ENCODE measurements around the gene PRRT3. TPM values are rescaled to one million over a fixed set of nuclear protein-coding genes. Genes with fewer than 3 reads are reported as not detected.
"Not testable (repeated sequence)": the region's sequence is repeated elsewhere in the genome, so short reads cannot be mapped to it uniquely, and the experiment has no call there.

Gene PRRT3
- total and polyA plus RNA-seq, 12 donors: 0.30 to 6.4 (median 3.0) TPM

DNA sequence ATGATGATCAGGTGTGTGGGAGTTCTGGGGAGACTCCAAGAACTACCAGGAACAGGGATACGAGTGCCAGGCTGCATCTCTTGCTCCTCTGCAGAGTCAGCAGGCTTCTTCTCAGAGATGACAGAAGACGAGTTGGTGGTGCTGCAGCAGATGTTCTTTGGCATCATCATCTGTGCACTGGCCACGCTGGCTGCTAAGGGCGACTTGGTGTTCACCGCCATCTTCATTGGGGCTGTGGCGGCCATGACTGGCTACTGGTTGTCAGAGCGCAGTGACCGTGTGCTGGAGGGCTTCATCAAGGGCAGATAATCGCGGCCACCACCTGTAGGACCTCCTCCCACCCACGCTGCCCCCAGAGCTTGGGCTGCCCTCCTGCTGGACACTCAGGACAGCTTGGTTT is 7.9 kb downstream of the PRRT3 start:
- peaks cover 5 to 24% of the 10 kb centered on the region in 2 donors for H3K4me1 ChIP-seq (replicated peaks in 1 of 2)
- 89 to 98% (median 90%) methylated on average over 6 to 11 of the region's 11 CpGs for WGBS, 4 donors
- no peaks in the 10 kb centered on the region for H3K27me3 ChIP-seq
- TF ChIP-seq POLR2A (IDR thresholded peaks at IDR 0.05): no peak
- TF ChIP-seq, protein P1, sequence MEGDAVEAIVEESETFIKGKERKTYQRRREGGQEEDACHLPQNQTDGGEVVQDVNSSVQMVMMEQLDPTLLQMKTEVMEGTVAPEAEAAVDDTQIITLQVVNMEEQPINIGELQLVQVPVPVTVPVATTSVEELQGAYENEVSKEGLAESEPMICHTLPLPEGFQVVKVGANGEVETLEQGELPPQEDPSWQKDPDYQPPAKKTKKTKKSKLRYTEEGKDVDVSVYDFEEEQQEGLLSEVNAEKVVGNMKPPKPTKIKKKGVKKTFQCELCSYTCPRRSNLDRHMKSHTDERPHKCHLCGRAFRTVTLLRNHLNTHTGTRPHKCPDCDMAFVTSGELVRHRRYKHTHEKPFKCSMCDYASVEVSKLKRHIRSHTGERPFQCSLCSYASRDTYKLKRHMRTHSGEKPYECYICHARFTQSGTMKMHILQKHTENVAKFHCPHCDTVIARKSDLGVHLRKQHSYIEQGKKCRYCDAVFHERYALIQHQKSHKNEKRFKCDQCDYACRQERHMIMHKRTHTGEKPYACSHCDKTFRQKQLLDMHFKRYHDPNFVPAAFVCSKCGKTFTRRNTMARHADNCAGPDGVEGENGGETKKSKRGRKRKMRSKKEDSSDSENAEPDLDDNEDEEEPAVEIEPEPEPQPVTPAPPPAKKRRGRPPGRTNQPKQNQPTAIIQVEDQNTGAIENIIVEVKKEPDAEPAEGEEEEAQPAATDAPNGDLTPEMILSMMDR (IDR thresholded peaks at IDR 0.05): no peak
- H3K27ac ChIP-seq: no peak overlapping the region
- no peak for DNase-seq
- H3K9me3 ChIP-seq (replicated peaks in 1 of 3): no peaks in the 10 kb centered on the region
- intact Hi-C loops (cut with DNase I): loop anchor here in 1 of 2 donors (10.0 kb wide), 1 partner anchor 219 kb away; no protein-coding TSS in a partner anchor
- H3K36me3 ChIP-seq (replicated peaks in 1 of 2): no peaks in the 10 kb centered on the region
- H3K4me3 ChIP-seq: no peak overlapping the region

DNA sequence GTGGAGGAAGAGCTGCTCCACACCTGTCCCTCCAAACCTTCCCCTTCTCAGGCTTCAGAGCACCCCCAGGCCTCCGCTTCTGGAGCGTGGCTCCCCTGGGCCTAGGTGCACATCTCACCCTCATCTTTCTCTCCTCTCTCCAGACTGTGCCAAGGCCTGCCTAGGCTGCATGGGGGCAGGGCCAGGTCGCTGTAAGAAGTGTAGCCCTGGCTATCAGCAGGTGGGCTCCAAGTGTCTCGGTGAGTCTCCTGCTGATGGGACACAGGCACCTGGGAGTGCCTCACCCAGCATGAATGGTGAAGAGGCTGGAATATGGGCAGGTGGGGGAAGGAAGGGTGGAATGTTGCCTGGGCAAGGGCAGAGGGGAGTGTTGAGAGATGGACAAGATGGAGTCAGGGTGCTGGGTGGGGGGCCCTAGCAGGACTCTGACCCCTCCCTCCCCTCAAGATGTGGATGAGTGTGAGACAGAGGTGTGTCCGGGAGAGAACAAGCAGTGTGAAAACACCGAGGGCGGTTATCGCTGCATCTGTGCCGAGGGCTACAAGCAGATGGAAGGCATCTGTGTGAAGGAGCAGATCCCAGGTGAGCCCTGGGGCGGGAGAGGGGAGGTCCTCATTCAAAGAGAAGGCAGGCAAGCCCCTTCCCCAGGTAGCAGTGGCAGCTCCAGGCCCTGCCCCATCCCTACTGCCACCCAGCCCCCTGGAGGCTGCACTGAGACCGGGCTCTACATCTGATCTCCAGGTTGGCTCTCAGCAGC is 9.1 kb downstream of the PRRT3 start:
- intact Hi-C loops (cut with DNase I): loop anchor here in 1 of 2 donors (10.0 kb wide), 1 partner anchor 218 kb away; no protein-coding TSS in a partner anchor
- no peak overlapping the region for H3K4me3 ChIP-seq
- H3K9me3 ChIP-seq (replicated peaks in 1 of 3): no peaks in the 10 kb centered on the region
- no peak overlapping the region for H3K27ac ChIP-seq
- no peak for TF ChIP-seq POLR2A (IDR thresholded peaks at IDR 0.05)
- TF ChIP-seq, protein P1 (IDR thresholded peaks at IDR 0.05): no peak
- 87 to 89% (median 88%) methylated on average over 8 to 11 of the region's 11 CpGs for WGBS, 4 donors
- no peak for DNase-seq
- H3K4me1 ChIP-seq (replicated peaks in 1 of 2): peaks cover 5 to 23% of the 10 kb centered on the region in 2 donors
- H3K27me3 ChIP-seq: no peaks in the 10 kb centered on the region
- H3K36me3 ChIP-seq (replicated peaks in 1 of 2): peaks cover 0 to 4% of the 10 kb centered on the region in 2 donors

DNA sequence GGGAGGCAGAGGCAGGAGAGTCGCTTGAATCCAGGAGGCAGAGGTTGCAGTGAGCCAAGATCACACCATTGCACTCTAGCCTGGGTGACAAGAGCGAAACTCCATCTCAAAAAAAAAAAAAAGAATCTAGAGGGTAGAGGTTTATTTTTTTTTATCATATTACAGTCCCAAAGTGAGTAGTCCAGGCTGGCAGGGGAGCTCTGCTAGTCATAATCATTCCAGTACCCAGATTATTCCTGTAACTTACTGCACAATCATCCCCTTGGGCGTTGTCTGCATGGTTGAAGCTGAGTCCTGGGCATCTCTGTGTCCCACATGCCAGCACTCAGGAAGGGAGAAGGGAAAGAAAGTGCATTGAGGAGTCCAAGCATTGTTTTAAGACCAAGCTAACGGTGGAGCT is 10.0 kb downstream of the PRRT3 start:
- TF ChIP-seq POLR2A (IDR thresholded peaks at IDR 0.05): no peak
- TF ChIP-seq, protein P1 (IDR thresholded peaks at IDR 0.05): no peak
- DNase-seq: no peak
- no peak overlapping the region for H3K27ac ChIP-seq
- intact Hi-C loops (cut with DNase I): loop anchor here in 1 of 2 donors (10.0 kb wide), 1 partner anchor 217 kb away; no protein-coding TSS in a partner anchor
- H3K27me3 ChIP-seq: no peaks in the 10 kb centered on the region
- peaks cover 0 to 13% of the 10 kb centered on the region in 2 donors for H3K4me1 ChIP-seq (replicated peaks in 1 of 2)
- no peak overlapping the region for H3K4me3 ChIP-seq
- peaks cover 0 to 13% of the 10 kb centered on the region in 2 donors for H3K36me3 ChIP-seq (replicated peaks in 1 of 2)
- H3K9me3 ChIP-seq (replicated peaks in 1 of 3): no peaks in the 10 kb centered on the region
- WGBS, 4 donors: 88 to 94% (median 92%) methylated on average over 4 of the region's 4 CpGs

DNA sequence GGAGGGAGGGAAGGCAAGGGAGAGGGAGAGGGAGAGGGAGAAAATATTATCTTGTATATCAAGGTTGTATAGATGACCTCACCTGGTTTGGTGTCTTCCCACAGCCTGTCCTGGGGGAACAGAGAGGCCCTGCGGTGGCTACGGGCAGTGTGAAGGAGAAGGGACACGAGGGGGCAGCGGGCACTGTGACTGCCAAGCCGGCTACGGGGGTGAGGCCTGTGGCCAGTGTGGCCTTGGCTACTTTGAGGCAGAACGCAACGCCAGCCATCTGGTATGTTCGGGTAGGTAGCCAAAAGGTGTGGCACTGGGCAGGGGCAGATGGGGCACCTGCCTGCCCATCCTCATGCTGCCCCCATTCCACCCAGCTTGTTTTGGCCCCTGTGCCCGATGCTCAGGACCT is 11.5 kb downstream of the PRRT3 start:
- TF ChIP-seq POLR2A (IDR thresholded peaks at IDR 0.05): no peak
- TF ChIP-seq, protein P1 (IDR thresholded peaks at IDR 0.05): no peak
- intact Hi-C loops (cut with DNase I): loop anchor here in 1 of 2 donors (10.0 kb wide), 1 partner anchor 216 kb away; no protein-coding TSS in a partner anchor
- no peak for DNase-seq

DNA sequence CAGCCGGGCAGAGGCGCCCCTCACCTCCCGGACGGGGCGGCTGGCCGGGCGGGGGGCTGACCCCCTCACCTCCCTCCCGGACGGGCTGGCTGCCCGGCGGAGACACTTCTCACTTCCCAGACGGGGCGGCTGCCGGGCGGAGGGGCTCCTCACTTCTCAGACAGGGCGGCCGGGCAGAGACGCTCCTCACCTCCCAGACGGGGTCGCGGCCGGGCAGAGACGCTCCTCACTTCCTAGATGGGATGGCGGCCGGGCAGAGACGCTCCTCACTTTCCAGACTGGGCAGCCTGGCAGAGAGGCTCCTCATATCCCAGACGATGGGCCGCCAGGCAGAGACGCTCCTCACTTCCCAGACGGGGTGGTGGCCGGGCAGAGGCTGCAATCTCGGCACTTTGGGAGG is 12.3 kb downstream of the PRRT3 start:
- H3K36me3 ChIP-seq (replicated peaks in 1 of 2): peaks cover 0 to 20% of the 10 kb centered on the region in 2 donors
- not testable (repeated sequence) for H3K27ac ChIP-seq; H3K4me1 ChIP-seq (replicated peaks in 1 of 2); H3K4me3 ChIP-seq; H3K9me3 ChIP-seq (replicated peaks in 1 of 3); H3K27me3 ChIP-seq; DNase-seq
- WGBS, 4 donors: 80 to 94% (median 93%) methylated on average over 4 to 26 of the region's 32 CpGs; no CpG with 5 or more reads in 1 of the 4 donors
- intact Hi-C loops (cut with DNase I): loop anchor here in 1 of 2 donors (10.0 kb wide), 1 partner anchor 215 kb away; no protein-coding TSS in a partner anchor

More for the DNA sequence above, 11.5 kb downstream of the PRRT3 start:
- Histone ChIP-seq H3K27ac (no peak overlapping the region), H3K4me1 (replicated peaks in 1 of 2) (no peaks in the 10 kb centered on the region), H3K9me3 (replicated peaks in 1 of 3) (no peaks in the 10 kb centered on the region), H3K36me3 (replicated peaks in 1 of 2) (peaks cover 0 to 20% of the 10 kb centered on the region in 2 donors), H3K27me3 (no peaks in the 10 kb centered on the region), H3K4me3 (no peak overlapping the region)
- WGBS, 4 donors: 68 to 98% (median 88%) methylated on average over 6 to 10 of the region's 10 CpGs
